GM19452 (cell line): Measurements from ENCODE around the gene PXDC1.
"Not testable (repeated sequence)": the region's sequence is repeated elsewhere in the genome, so short reads cannot be mapped to it uniquely, and the experiment has no call there.

Source experiments
- ATAC-seq: cut with Tn5 transposase; IDR thresholded peaks from one replicate; pipeline ENCODE4 v1.9.1; 2021; ENCODE audit not compliant: unreplicated experiment

The PXDC1 gene

DNA sequence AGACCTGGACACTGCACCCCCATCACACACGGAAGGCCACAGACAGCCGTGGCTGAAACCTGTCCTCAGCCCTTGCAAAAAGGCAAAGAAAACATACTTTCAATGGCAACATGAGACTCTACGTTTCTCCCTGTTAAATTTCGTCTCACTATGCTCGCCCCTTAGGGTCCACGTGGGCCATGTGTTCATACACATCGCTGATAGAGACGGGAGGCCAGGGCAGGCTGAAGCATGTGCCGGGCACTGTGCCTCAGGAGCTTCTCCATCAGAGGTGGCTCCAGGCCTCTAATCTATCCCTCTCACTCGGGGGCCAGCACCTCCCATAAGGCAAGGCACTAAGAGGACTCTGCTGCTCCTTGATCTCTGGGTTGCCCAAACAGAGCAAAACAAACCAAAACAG lies 17.5 kb downstream of the PXDC1 start:
- ATAC-seq = no peak

DNA sequence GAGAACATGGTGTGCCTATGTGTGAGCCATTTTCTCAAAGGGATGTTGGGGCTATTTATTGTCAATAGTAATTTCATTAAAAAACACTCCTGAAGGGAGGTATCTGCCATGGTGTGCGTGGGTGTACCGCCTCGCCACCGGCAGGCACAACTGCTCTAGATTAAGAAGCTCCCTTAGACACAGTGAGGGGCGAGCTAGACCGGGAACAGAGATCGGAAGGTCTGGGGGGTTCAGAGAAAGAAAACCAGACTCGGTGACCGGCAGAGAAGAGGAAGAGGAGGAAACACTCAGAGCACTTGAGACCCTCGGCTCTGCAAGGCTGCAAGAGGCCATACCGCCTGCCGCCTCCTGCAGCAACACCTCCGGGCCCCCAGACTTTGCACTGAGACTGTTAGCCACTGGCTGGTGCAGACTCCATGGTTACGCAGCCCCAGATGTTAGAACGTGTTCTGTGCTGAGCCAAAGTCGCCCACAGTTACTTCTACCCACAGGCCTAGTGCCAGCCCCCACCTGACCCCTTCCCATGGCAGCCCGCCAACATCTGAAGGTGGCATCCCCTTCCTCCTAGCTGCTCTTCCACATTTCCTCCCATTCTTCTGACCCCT lies 18.1 kb downstream of the PXDC1 start:
- ATAC-seq = no peak

DNA sequence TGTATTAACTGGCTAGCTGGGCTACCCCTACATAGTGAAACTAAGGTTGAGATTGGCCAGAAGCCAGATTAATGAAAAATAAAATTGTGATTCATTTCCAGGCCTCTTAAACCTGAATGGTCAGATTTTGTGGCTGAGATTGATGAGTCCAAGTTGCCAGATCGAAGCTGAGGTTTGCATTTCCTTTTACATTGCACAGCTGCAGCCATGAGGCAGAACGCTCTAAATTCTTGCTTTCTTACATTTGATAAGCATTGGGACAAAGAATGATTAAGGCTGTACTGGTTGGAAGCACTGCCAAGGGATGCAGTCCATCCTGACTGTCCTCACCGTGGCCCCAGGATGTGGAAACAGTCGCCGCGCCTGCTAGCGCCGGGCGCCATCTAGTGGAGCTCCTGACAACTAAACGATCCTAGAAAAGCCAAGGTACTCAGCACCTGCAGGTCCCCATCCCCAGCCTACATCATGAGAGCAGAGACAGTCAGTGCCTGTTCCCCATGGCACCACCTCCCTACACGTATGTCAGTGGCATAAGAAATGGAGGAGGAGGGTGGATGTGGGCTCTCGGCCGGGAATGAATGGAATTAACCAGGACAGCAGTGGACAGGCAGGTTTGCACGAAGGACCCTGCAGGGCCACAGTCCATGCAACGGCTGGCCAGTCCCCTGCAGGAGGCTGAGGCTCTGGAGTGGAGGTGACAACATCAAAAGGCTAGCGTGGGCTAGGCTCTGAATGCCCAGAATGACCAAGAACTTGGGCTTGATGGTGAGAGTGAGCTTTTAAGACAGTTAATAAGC lies 19.0 kb downstream of the PXDC1 start:
- no peak for ATAC-seq

DNA sequence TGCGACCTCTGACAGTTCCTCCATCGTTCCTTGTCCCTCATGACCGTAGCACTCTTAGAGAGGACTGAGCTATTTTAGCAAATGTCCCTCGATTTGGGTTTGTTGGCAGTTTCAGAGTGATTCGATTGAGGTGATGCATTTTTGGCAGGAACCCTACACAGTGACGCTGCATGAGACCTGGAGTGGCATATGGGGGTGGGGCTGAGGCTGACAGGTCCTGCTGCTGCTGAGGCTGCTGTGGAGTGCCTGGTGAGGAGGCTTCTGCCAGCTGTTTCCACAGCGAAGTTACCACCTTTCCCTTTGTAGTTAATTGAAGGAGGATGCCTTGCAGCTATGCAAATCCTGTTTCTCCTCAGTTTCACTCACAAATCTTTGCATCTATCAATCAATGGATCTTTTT lies 19.8 kb downstream of the PXDC1 start:
- no peak for ATAC-seq

DNA sequence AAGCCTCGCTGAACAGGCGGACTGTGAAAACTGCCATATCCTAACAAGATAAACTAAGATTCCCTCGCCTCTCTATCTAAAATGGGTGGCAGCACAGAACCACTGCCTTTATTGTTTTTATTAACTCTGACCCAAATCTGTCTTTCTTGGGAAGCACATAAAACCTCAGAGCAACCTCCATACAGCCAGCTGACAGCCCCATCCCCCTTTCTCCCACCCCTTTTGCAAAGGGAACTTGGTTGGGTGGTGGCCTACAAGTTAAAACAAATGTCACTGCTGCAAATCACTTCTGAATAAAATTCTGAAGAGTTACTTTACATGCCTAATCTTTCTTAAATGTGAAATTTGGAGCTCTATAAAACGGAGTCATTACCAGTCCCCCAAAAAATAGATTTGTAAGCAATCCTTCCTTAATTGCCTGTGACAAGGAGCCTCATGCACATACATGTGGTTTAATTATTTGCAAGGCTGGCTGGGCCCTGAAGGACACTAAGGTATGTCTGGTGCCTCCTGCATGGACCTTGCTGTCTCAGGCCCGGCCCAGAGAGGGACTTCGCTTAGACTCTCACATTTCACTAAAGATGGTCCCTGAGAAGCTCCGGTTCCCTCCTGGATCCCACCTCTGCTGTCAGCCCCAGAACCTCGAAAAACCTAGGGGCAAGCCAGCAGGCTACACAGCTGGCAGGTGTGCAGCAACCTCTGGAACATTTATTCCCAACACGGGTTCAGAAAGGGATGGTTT lies 21.7 kb downstream of the PXDC1 start:
- no peak for ATAC-seq

DNA sequence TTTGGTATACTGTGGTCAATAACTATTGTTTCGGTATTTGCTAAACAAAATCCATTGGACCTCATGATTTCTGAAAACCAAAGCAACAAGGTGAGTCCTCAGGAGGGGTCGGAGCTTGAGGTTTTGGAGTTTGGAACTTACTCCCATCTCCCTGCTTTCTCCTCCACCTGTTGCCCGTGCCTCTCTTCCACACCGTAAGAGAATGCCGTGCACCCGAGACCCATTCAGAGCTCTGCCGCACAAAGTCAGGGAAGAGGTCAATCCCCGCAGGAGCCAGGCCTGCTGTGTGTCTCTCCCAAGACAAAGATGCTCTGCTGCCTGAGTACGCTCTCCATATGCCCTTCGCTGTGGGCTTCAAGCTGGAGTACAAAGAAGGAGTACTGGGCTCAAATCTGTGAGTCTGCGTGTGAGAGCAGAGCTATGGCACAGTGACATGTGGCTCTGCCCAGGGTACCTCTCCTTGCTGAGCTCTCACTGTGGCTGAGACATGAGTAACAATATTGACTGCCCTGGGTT lies 23.9 kb downstream of the PXDC1 start:
- no peak for ATAC-seq

DNA sequence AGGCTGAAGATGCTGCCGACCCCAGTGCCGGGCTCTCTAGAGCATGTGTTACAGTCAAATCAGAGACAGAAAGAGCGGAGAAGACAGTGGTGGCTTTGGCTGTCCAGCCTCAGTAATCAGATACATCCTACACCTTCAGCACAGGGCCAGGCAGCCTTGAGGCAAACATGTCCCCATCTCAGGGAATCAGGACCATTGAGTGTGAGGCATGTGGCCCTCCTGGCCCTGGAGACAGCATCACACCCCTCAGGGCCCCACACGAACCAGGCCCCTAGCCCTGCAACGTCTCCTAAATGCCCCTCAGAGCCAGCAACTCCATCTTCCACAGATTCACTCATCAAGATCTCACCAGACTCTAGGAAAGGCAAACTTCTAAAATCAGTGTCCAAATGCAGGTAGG lies 24.5 kb downstream of the PXDC1 start:
- no peak for ATAC-seq

DNA sequence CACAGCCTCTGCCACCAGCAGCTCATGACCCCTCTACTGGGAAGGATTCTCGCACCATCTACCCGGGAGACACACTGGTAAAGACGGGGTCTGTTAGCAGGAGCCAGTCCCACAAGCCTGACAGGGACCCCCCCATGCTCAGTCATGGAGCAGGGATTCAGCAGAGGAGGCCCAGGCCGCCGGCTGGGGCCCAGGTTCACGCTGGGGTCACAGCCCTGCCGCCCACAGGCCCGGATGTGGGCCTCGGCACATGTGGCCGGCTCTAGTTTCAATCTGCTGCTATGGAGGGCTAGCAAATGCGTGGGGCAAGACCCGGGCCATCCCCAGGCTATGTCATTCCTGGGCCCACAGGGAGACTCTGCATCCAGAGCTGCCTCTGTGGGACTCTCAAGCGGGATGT lies 25.1 kb downstream of the PXDC1 start:
- no peak for ATAC-seq

DNA sequence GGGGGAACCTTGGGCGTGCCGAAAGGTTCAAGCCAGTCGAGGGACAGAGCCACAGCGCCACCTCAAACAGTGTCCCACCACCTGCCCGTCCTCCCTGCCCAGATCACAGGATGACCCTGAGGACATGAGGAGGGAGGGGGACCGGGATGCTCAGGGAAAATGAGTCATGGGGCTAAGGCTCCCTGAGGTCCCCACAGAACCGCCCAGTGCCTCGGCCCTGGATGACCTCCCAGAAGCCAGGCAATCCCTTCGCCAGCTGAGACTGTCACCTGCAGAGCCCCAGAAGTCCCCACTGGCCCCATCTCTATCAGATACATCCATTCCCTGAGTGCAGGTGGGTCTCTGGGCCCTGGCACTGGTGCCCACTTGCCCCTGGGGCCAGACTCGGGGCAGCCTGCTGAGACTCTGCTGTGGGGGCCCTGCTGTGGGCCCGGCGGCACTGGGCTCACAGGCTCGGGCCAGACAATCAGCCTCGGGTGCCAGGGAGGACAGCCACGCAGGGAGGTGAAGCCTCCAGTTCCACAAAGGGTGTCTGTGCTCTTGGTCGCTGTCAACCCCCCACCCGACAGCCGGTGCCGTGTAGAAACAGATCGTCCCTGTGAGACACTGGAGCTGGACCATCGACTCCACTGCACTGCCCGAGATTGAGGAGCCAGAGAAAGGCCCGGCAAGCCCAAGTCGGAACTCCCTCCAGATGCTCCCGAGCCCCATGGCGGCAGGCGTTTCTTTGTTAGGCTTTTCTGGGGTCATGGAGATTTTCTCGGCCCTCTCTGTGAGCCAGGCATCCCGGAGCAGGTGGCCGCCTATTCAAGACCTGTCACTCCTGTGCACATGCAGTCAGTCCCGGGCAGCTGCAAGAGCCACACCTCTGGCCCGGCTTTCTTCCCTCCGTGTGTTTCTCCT lies 26.1 kb downstream of the PXDC1 start:
- no peak for ATAC-seq

DNA sequence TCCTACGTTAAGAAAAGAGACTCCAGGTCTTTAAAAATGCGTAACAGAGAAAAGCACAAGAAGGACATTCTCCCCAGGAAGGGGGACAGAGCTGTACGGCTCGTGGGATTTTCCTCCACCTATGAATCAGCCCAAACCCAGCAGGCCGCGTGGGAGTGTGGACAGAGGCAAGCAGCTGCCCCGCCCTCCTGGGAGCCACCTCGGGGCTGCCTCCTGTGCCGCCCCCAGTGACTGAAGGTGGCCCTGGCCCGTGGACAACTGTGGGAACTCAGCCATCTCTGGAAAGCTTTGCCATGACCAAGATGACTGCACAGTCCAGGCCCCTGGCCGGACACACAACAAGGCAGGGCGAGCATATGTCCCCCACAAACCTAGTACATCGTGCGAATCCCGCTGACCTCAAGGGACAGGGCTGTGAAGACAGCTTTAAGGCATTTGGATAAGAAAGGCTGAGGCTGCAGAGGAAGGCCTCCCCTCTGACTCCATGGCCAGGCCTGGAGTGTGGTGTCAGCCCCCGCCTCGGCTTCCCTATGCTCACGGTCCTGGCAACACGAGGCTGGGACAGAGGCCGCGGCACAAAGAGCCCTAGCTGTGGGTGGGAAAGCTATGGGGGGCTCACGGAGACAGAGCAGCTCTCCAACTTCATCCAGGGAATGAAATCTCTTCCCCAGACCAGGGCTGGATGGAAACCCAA lies 26.9 kb downstream of the PXDC1 start:
- no peak for ATAC-seq

DNA sequence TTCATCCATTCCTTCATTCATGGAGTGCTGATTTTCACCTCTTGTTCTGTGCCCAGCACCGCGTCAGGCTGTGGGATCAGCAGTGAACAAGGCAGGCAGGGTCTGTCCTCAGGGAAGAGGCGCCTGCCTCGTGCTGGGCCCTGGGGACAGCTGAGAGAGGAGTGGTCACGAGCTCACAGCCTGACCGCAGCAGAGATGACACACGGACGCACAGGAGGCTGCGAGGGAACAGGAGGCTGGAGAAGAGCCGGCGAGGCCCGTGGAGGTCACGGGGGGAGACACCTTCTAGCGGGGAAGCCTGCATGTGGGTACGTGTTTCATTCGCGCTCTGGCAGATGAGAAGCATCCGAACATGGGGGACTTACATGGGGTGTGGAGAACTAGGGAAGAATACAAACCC lies 27.5 kb downstream of the PXDC1 start:
- ATAC-seq = no peak

DNA sequence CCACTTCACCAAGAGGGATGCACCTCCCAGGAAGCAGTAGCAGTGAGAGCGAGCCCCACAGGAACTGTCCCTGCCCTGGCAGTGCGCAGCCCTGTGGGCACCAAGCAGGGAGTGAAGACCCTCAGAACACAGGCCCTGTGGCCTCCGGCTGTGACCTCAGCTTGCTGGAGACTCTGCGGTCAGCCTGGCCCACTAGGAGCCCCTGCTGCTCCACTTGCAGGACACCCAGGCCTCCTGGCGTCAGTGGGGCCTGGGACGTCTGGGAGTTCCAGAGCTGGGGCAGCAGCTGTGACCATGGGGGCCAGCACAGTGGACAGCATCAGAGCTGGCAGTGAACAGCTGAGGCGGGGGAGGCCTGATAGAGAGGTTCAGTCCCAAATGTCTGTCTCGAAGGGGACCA lies 28.3 kb downstream of the PXDC1 start:
- no peak for ATAC-seq

DNA sequence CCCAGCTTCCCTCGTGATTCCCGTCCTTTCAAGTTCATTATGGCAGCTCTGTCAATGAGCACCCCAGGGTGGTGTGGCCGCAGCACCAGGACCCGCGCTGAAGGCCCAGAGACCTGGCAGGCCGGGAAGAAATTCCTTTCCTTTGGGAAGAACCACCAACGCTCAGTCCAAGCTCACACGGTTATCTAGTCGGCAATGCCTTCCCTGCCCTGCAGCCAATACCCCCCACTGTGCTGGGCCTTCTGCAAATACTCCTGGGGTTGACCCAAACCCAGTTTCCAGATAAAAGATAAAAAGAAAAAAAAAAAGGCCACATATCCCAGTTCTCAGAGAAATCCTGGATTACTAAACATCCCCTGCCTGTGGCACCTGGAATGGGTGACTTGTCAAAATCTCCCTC lies 28.7 kb downstream of the PXDC1 start:
- ATAC-seq = no peak

DNA sequence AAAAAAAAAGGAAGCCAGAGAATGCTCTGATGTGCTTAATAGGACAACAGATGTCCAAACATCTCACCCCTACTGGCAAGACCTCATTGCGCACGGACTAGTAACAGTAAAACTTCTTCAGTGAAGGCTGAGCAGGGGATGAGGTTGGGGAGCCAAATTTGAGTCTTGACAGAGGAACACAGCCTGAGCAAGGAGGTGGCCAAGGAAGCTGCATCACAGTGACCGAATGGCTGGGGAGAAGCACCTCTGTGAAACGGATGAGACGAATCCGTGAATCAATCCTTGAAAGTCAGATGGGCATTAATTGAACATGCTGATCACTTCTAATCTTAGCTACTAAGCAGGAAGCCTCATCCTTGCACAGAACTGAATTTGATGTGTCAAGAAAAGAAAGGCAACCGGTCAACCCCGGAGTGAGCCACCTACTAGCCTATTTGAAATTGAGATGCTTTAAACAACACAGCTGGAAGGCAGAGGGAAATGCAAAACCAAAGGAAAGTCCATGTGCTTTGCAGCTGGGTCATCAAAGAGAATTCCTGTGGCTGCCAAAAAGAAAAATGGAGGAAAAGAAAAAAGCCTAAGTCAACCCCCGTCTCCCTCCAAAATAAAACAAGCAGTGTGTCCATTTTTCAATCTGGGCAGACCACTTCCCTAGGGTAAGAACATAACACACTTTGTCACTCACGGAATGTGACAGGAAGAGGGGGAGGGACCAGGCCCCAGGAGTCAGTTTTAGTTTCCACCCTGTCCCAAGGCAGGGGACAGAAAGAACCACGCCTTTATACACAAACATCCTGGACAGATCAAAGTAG lies 29.5 kb downstream of the PXDC1 start:
- ATAC-seq = no peak

DNA sequence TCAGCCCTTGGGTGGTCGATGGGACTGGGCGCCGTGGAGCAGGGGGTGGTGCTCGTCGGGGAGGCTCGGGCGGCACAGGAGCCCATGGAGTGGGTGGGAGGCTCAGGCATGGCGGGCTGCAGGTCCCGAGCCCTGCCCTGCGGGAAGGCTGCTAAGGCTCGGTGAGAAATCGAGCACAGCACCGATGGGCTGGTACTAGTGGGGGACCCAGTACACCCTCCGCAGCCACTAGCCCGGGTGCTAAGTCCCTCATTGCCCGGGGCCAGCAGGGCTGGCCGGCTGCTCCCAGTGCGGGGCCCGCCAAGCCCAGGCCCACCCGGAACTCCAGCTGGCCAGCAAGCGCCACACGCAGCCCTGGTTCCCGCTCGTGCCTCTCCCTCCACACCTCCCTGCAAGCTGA lies 30.7 kb downstream of the PXDC1 start:
- not testable (repeated sequence) for ATAC-seq

DNA sequence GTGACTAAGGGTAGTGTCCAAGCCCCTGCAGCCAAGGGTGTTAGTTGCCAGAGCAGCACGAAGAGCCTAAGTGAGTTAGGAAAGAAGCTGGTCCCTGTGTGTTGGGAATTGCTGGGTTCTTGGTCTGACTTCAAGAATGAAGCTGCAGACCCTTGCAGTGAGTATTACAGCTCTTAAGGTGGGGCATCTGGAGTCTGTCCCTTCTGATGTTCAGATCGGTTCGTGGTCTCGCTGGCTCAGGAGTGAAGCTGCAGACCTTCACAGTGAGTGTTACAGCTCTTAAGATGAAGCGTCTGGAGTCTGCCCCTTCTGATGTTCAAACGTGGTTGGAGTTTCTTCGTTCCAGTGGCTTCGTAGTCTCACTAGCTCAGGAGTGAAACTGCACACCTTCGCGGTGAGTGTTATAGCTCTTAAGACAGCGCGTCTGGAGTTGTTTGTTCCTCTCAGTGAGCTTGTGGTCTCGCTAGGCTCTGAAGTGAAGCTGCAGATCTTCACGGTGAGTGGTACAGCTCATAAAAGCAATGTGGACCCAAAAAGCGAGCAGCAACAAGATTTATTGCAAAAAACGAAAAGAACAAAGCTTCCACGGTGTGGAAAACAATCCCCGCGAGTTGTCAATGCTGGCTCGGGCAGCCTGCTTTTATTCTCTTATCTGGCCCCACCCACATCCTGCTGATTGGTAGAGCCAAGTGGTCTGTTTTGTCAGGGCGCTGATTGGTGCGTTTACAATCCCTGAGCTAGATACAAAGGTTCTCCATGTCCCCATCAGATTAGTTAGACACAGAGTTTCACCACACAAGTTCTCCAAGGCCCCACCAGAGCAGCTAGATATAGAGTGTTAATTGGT lies 31.8 kb downstream of the PXDC1 start:
- no peak for ATAC-seq

DNA sequence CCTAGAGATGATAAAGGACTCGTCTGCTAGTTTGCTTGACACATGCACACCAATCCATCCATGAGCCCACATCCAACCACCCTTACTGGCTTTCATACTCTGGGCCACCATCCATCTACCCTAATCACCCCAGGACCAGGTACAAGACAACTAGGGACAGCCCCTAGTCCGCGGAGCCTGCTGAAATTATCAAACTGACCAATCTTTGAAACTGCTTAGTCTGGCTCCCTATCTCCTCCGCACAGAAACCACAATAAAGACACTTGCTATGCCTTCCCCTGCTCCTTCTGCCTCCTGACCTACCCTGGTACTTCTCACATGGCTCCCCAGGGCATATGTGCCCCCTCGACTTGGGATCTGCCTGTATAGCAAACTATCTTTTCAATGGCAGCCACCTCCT lies 33.1 kb downstream of the PXDC1 start:
- no peak for ATAC-seq

DNA sequence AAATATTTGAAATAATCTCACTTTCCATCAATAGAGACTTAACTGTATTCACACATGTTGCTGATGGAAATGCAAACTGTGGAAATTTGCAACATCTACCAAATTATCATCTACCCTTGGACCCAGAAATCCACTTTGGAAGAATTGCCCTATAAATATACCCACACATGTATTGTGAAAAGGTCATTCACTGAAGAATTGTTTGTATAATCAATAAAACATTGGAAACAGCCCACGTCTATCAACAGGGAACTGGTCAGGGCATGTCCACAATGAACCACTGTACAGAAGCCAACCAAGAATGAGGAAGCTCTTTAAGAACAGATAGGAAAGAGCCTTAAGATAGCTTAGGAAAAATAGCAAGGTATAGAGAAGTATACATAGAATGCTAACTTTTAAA lies 36.2 kb downstream of the PXDC1 start:
- no peak for ATAC-seq

DNA sequence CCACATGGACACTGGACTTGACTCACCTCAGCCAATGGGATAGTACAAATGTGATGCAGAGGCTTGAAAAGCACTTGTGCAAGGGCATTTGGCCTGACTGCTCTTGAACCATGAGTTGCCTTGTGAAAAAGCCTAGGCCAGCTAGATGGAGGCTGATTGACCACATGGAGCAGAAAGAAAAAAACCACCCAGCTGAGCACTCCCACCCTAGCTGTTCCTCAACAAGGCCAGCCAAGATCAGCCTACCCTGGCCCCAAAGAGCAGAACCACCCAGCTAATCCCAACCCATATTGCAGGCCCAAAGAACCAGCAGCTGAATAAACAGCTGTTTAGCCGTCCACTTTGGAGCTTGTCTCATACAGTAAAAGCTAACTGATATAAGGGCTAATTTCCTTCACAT lies 36.7 kb downstream of the PXDC1 start:
- ATAC-seq = no peak
